ENCODE measurements around the gene ABCC4.

ABCC4 gene

DNA sequence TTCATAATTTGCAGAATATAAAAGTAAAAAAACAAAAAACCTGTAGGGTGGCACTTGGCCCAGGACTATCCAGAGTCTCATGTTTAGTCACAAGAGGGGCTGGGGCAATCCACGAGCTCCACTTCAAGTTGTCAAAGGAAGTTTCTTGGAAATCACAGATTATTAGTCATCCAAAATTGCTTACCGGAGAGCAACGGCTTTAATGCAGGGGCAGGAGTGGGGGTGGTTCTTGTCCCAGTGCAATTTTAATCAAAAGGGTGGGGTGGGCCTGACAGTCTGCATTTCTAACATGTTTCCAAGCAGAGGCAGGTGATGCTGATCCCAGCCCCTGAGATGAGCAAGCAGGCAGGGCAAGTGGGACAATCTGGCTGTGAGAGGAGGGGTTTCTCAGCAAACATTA is 233.9 kb downstream of the ABCC4 start:
- TF ChIP-seq, protein P1, sequence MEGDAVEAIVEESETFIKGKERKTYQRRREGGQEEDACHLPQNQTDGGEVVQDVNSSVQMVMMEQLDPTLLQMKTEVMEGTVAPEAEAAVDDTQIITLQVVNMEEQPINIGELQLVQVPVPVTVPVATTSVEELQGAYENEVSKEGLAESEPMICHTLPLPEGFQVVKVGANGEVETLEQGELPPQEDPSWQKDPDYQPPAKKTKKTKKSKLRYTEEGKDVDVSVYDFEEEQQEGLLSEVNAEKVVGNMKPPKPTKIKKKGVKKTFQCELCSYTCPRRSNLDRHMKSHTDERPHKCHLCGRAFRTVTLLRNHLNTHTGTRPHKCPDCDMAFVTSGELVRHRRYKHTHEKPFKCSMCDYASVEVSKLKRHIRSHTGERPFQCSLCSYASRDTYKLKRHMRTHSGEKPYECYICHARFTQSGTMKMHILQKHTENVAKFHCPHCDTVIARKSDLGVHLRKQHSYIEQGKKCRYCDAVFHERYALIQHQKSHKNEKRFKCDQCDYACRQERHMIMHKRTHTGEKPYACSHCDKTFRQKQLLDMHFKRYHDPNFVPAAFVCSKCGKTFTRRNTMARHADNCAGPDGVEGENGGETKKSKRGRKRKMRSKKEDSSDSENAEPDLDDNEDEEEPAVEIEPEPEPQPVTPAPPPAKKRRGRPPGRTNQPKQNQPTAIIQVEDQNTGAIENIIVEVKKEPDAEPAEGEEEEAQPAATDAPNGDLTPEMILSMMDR (IDR thresholded peaks at IDR 0.05; ENCODE audit: low read length, missing control alignments), result no peak
- DNase-seq (ENCODE audit: low read depth), result peak; percentile 29
- H3K4me3 ChIP-seq (replicated peaks; ENCODE audit: low read depth, low read length), result no peak overlapping the region

DNA sequence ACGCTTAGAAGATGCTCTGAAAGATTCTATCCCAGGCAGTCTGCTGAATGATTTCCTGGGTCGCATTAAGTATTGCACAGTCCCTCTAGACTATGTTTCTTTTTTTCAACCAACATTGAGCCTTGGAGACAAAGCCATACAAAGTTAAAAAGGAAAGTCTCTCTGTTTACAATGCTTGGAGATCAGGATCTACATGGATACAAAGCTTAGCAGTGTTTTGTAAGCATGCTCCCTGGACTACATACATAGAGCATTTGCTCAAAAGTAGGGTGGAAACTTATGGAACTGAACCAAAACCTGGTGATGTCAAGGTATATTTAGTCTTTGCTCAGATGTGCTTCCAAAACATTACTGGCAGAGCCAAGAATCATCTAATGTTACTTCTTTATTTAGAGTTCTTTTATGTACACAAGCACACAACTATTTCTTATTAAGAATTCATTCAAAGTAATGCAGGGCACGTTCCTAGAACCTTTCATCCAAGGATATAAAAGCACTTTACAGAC is 241.2 kb downstream of the ABCC4 start:
- TF ChIP-seq, protein P1 (IDR thresholded peaks at IDR 0.05; ENCODE audit: low read length, missing control alignments), result no peak
- no peak for DNase-seq (ENCODE audit: low read depth)

DNA sequence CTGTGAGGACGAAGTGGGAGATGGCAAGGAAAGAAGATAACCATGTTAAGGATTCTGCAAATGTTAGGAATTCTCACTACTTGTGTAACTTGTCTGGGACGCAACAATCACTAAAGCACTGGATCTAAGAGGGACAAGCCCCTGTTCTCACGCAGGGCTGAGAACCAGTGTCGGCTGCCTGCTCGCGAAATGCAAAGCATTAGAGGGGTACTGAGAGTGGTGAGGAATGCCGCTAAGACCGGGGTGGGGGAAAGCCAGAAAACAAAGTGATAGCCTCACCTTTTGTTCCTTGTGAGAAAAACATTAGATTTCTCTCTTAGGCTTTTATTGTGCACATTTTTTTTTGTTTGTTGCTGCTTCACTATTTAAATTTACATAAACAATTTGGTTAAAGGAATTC is 241.9 kb downstream of the ABCC4 start:
- no peak for DNase-seq (ENCODE audit: low read depth)
- H3K4me3 ChIP-seq (replicated peaks; ENCODE audit: low read depth, low read length), result no peak overlapping the region
- TF ChIP-seq, protein P1 (IDR thresholded peaks at IDR 0.05; ENCODE audit: low read length, missing control alignments), result no peak

More for the DNA sequence above, 241.2 kb downstream of the ABCC4 start:
- no peak overlapping the region for H3K4me3 ChIP-seq (replicated peaks; ENCODE audit: low read depth, low read length)

DNA sequence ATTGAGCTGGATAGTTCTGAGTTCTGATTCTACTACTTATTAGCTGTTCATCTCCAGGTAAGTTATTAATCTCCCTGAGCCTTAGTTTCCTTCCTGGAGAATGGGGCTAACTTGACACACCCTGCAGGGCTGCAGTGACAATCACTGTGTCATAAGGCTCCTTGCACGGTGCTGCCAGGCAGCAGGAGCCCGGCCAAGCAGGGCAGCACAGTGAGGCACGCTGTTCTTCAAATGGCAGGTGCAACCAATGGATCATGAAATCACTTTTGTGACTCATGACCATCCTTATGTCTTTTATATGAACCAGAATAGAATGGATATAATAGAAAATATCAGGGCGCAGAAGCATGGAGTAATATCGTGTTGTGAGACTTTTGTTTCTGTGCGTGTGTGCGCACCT is 242.6 kb downstream of the ABCC4 start:
- no peak for DNase-seq (ENCODE audit: low read depth)
- TF ChIP-seq, protein P1 (IDR thresholded peaks at IDR 0.05; ENCODE audit: low read length, missing control alignments), result no peak
- no peak overlapping the region for H3K4me3 ChIP-seq (replicated peaks; ENCODE audit: low read depth, low read length)

DNA sequence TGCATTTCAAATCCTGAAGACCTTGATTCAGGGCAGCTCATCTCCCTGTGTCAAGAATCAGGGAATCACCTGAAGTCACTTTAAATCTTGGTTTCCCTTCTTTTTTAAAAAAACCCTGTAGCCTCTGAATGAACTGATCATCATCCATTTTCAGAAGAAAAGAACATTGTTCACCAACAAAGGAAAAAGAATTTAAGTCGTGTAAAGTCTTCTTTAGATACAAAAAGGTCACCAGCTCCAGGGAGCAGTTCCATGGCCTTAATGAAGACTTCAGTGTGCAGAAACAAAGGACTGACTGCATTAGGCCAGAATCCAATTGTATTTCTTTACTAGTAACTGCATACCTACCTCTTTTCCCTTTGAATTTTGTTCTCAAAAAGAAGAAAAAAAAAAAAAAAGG is 245.0 kb downstream of the ABCC4 start:
- TF ChIP-seq, protein P1 (IDR thresholded peaks at IDR 0.05; ENCODE audit: low read length, missing control alignments), result no peak
- H3K4me3 ChIP-seq (replicated peaks; ENCODE audit: low read depth, low read length), result no peak overlapping the region
- no peak for DNase-seq (ENCODE audit: low read depth)

DNA sequence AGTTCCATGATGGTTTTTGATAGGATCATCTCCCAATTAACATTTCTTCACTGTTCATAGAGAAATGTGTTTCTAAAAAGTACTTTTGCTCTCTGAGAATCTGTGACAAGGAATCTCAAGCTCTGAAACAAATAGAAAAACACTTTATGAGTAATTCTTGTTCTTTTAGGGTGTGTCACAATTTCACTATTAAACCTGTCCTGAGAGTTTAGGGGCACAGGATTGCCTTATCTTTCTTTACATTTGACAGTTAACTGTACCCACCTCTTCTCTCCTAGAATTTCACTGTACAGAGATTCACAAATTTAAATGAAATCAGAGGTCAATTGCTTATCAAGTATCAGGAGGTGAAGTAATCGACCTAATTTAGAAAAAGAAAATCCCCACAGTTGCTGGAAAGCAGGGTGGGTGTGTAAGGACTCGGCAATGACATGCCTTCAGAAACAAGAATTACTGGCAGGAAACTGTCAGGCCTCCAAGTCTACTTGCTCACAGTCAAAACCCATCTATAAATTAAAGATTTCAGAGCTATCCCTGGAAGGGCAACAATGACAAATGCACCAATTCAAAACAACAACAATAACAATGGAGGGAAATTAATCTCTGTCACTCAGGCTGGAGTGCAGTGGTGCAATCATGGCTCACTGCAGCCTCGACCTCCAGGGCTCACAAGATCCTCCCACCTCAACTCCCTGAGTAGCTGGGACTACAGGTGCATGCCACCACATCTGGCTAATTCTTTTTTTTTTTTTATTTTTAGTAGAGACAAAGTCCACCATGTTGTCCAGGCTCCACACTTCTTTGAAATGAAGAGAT is 250.2 kb downstream of the ABCC4 start:
- no peak for DNase-seq (ENCODE audit: low read depth)
- no peak overlapping the region for H3K4me3 ChIP-seq (replicated peaks; ENCODE audit: low read depth, low read length)
- TF ChIP-seq, protein P1 (IDR thresholded peaks at IDR 0.05; ENCODE audit: low read length, missing control alignments), result no peak

DNA sequence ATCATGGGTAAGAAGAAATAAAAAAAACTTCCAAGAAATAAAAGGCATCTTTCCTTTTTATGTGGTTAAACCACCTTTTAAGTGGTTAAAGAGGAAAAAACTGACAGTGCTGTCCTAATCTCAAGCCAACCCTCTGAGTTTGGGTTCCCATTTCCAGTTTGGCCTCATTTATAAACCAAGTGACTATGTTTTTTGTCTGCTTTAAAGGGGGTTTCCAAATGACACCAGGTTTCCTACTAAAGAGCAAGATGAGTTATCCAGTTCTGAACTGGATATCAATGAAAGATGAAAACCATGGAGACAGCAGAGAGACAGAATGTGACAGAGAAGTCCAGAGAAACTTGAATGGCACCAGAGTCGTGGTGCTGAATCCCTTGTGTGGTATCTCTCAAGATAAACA is 251.5 kb downstream of the ABCC4 start:
- no peak for DNase-seq (ENCODE audit: low read depth)
- TF ChIP-seq, protein P1 (IDR thresholded peaks at IDR 0.05; ENCODE audit: low read length, missing control alignments), result no peak
- H3K4me3 ChIP-seq (replicated peaks; ENCODE audit: low read depth, low read length), result no peak overlapping the region

Data from fibroblast of pulmonary artery (primary cell).